Lower leg skin (tissue), 3 donors: ENCODE data around the gene CIART.

Source experiments
- POLR2A ChIP-seq, 2 donors: fragments of 450-650 bp; IDR thresholded peaks; one replicate each; pipeline ENCODE4 v1.6.1; 2016 to 2017; ENCODE audit warnings: antibody characterized with exemption in 2 of 2, mild to moderate bottlenecking in 1 of 2, moderate library complexity in 1 of 2
- TF ChIP-seq, protein P1 (sequence below), 3 donors: fragments of 450-650 bp; IDR thresholded peaks; one replicate each; pipeline ENCODE4 v1.5.1; 2016; ENCODE audit warnings: antibody characterized with exemption in 3 of 3, mild to moderate bottlenecking in 3 of 3, moderate library complexity in 2 of 3

DNA sequence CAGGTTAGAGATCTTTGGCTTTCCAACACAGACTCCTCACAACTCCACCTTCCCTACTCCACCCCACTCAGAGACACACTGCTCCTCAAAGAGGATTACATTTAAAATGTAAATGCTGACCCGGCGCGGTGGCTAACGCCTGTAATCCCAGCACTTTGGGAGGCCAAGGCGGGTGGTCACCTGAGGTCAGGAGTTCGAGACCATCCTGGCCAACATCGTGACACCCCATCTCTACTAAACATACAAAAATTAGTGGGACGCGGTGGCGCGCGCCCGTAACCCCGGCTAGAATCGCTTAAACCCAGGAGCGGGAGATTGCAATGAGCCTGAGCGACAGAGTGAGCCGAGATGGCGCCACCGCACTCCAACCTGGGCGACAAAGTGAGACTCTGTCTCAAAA is 44.6 kb upstream of the CIART start:
- no peak for TF ChIP-seq POLR2A (IDR thresholded peaks at IDR 0.05)
- TF ChIP-seq, protein P1, sequence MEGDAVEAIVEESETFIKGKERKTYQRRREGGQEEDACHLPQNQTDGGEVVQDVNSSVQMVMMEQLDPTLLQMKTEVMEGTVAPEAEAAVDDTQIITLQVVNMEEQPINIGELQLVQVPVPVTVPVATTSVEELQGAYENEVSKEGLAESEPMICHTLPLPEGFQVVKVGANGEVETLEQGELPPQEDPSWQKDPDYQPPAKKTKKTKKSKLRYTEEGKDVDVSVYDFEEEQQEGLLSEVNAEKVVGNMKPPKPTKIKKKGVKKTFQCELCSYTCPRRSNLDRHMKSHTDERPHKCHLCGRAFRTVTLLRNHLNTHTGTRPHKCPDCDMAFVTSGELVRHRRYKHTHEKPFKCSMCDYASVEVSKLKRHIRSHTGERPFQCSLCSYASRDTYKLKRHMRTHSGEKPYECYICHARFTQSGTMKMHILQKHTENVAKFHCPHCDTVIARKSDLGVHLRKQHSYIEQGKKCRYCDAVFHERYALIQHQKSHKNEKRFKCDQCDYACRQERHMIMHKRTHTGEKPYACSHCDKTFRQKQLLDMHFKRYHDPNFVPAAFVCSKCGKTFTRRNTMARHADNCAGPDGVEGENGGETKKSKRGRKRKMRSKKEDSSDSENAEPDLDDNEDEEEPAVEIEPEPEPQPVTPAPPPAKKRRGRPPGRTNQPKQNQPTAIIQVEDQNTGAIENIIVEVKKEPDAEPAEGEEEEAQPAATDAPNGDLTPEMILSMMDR (IDR thresholded peaks at IDR 0.05), result no peak
